ENCODE measurements around the gene OTOP3.

DNA sequence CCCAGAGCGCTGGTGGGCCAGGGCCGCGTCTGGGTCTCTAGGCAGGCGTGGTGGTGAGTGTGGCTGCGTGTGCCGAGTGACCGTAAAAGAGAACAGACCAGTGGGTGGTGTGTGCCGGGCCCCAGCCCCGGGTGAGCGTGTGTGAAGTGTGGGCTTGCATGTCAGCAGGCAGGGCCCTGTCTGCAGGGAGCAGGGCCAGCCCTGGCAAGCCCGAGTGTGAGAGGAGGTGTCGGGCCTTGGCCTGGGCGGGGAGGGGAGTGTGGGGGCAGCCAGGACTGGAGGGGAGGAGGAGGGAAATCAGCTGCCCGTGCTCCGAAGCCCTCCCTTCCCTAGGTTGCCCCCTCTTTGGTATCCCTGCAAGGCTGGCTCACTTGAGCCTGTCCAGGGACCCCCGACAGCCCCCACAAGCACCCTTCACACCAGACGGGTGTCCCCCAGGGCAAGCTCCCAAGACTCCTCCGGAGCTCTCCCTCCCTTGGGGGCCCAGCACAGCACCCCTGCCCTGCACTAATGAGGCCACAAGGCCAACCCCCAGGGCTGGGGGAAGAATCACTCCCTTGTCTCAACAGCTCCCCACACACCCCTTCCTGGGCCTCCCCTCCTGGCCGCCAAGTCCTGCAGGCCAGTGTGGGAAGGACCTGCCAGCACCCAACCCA lies 14.5 kb upstream of the OTOP3 start:
- no peak for TF ChIP-seq POLR2AphosphoS5 (IDR thresholded peaks at IDR 0.05)
- TF ChIP-seq, protein P1, sequence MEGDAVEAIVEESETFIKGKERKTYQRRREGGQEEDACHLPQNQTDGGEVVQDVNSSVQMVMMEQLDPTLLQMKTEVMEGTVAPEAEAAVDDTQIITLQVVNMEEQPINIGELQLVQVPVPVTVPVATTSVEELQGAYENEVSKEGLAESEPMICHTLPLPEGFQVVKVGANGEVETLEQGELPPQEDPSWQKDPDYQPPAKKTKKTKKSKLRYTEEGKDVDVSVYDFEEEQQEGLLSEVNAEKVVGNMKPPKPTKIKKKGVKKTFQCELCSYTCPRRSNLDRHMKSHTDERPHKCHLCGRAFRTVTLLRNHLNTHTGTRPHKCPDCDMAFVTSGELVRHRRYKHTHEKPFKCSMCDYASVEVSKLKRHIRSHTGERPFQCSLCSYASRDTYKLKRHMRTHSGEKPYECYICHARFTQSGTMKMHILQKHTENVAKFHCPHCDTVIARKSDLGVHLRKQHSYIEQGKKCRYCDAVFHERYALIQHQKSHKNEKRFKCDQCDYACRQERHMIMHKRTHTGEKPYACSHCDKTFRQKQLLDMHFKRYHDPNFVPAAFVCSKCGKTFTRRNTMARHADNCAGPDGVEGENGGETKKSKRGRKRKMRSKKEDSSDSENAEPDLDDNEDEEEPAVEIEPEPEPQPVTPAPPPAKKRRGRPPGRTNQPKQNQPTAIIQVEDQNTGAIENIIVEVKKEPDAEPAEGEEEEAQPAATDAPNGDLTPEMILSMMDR (IDR thresholded peaks at IDR 0.05), result no peak
